GM12891 (cell line): ENCODE measurements around the gene BRAF.

Experiments used
- POLR2A ChIP-seq: IDR thresholded peaks from 2 replicates; pipeline ENCODE4 v1.6.1; 2011; ENCODE audit warnings: low read depth, low read length, control low read depth
- SPI1 ChIP-seq: IDR thresholded peaks from 2 replicates; pipeline ENCODE4 v1.6.1; 2011; ENCODE audit warnings: low read depth, low read length, control low read depth

DNA sequence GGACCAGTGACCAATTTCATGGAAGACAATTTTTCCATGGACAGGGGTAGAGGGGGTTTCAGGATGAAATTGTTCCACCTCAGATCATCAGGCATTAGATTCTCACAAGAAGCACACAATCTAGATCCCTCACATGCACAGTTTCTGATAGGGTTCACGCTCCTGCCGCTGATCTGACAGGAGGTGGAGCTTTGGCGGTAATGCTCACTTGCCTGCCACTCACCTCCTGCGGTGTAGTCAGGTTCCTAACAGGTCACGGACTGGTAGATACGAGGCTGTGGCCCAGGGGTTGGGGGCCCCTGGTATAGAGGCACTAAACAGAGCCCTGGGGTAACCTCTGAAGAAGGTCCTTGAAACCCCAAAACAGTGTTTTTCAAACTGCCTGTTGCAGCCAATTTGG lies 6.5 kb downstream of the BRAF start:
- no peak for TF ChIP-seq POLR2A
- no peak for TF ChIP-seq SPI1
